Measurements from ENCODE around the gene PSD4. TPM values are rescaled to one million over a fixed set of nuclear protein-coding genes. Genes with fewer than 3 reads are reported as not detected.
"Not testable (repeated sequence)": the region's sequence is repeated elsewhere in the genome, so short reads cannot be mapped to it uniquely, and the experiment has no call there.

Gene PSD4
- total RNA-seq, 1 donor from 2014 or later, result 0.26 TPM

GRCh38 chr2:113220970-113221708 is 47.4 kb downstream of the PSD4 start:
- no peak for DNase-seq (ENCODE audit: low read depth, low spot score)

GRCh38 chr2:113221846-113222245 is 48.1 kb downstream of the PSD4 start:
- no peak for DNase-seq (ENCODE audit: low read depth, low spot score)

- no peak for DNase-seq (ENCODE audit: low read depth, low spot score)
These were observed 50.0 kb downstream of the PSD4 start for GRCh38 chr2:113223813-113224212.

- no peak for DNase-seq (ENCODE audit: low read depth, low spot score)
These were observed 51.0 kb downstream of the PSD4 start for GRCh38 chr2:113224647-113225236.

- no peak for DNase-seq (ENCODE audit: low read depth, low spot score)
These were observed 51.8 kb downstream of the PSD4 start for GRCh38 chr2:113225263-113226259.

GRCh38 chr2:113226462-113226861 is 52.7 kb downstream of the PSD4 start:
- DNase-seq (ENCODE audit: low read depth, low spot score), result no peak

- DNase-seq (ENCODE audit: low read depth, low spot score), result no peak
These were observed 53.5 kb downstream of the PSD4 start for GRCh38 chr2:113227290-113227689.

GRCh38 chr2:113227698-113228097 is 53.9 kb downstream of the PSD4 start:
- DNase-seq (ENCODE audit: low read depth, low spot score), result no peak

- no peak for DNase-seq (ENCODE audit: low read depth, low spot score)
These were observed 54.6 kb downstream of the PSD4 start for GRCh38 chr2:113228351-113228750.

- no peak for DNase-seq (ENCODE audit: low read depth, low spot score)
These were observed 55.4 kb downstream of the PSD4 start for GRCh38 chr2:113228991-113229716.

- DNase-seq (ENCODE audit: low read depth, low spot score), result no peak
These were observed 56.0 kb downstream of the PSD4 start for GRCh38 chr2:113229795-113230194.

GRCh38 chr2:113230531-113230930 is 56.8 kb downstream of the PSD4 start:
- no peak for DNase-seq (ENCODE audit: low read depth, low spot score)

GRCh38 chr2:113231064-113231463 is 57.3 kb downstream of the PSD4 start:
- DNase-seq (ENCODE audit: low read depth, low spot score), result no peak

GRCh38 chr2:113232123-113232522 is 58.4 kb downstream of the PSD4 start:
- no peak for DNase-seq (ENCODE audit: low read depth, low spot score)

GRCh38 chr2:113232740-113233139 is 59.0 kb downstream of the PSD4 start:
- no peak for DNase-seq (ENCODE audit: low read depth, low spot score)

GRCh38 chr2:113233593-113234550 is 60.1 kb downstream of the PSD4 start:
- no peak for DNase-seq (ENCODE audit: low read depth, low spot score)

GRCh38 chr2:113234721-113235346 is 61.1 kb downstream of the PSD4 start:
- DNase-seq (ENCODE audit: low read depth, low spot score), result no peak

GRCh38 chr2:113235347-113236226 is 61.8 kb downstream of the PSD4 start:
- not testable (repeated sequence) for DNase-seq (ENCODE audit: low read depth, low spot score)
